ENCODE results near the gene SEC14L5. TPM values are rescaled to one million over a fixed set of nuclear protein-coding genes. Genes with fewer than 3 reads are reported as not detected.
A peak's percentile ranks its signal among the peaks of the same experiment; 100 is the strongest.

SEC14L5 gene
- total RNA-seq, 2 experiments from 2014 or later: 0.20 TPM; not detected in 1

- ATAC-seq (ENCODE audit: low read depth) (peak; percentile 38), DNase-seq (no peak)
- POLR2A ChIA-PET: no interaction called here
- no peak overlapping the region for H3K27ac Mint-ChIP-seq
- H3K27me3 Mint-ChIP-seq: peaks cover 35% of the 10 kb centered on the region
- peaks cover 3% of the 10 kb centered on the region for H3K4me1 Mint-ChIP-seq
- peak overlapping the region; percentile 74 for H3K4me3 Mint-ChIP-seq
- H3K9me3 Mint-ChIP-seq: no peaks in the 10 kb centered on the region
- no peaks in the 10 kb centered on the region for H3K36me3 Mint-ChIP-seq
These were observed 21.7 kb upstream of the SEC14L5 start for GRCh38 chr16:4936181-4936990.

- Mint-ChIP-seq H3K27ac (no peak within 1 kb of the TSS), H3K4me3 (peak within 1 kb of the TSS; percentile 74), H3K9me3 (no peaks in the 10 kb centered on the region), H3K27me3 (peaks cover 35% of the 10 kb centered on the region), H3K36me3 (no peaks in the 10 kb centered on the region), H3K4me1 (peaks cover 3% of the 10 kb centered on the region)
- ATAC-seq (ENCODE audit: low read depth): peak; percentile 43
- POLR2A ChIA-PET: no interaction called here
- peak; percentile 49 for DNase-seq
These were observed 20.9 kb upstream of the SEC14L5 start, which contains the start of gene PPL for GRCh38 chr16:4936991-4937781. TSS of gene PPL (minus strand) at chr16:4937148. CDS start at chr16:4937045, 103 bp downstream.

GRCh38 chr16:4937782-4938682, 20.1 kb upstream of the SEC14L5 start:
- no peaks in the 10 kb centered on the region for H3K9me3 Mint-ChIP-seq
- H3K4me3 Mint-ChIP-seq: peak overlapping the region; percentile 45
- ATAC-seq (ENCODE audit: low read depth) (no peak), DNase-seq (no peak)
- no peaks in the 10 kb centered on the region for H3K36me3 Mint-ChIP-seq
- H3K4me1 Mint-ChIP-seq: peaks cover 3% of the 10 kb centered on the region
- POLR2A ChIA-PET: no interaction called here
- peaks cover 35% of the 10 kb centered on the region for H3K27me3 Mint-ChIP-seq
- H3K27ac Mint-ChIP-seq: no peak overlapping the region

- Mint-ChIP-seq H3K27ac (no peak overlapping the region), H3K27me3 (peaks cover 35% of the 10 kb centered on the region), H3K36me3 (no peaks in the 10 kb centered on the region), H3K4me1 (peaks cover 3% of the 10 kb centered on the region), H3K9me3 (no peaks in the 10 kb centered on the region), H3K4me3 (no peak overlapping the region)
- ATAC-seq (ENCODE audit: low read depth) (no peak), DNase-seq (no peak)
- POLR2A ChIA-PET: no interaction called here
These were observed 19.5 kb upstream of the SEC14L5 start for GRCh38 chr16:4938683-4939030.

GRCh38 chr16:4940719-4941118, 17.4 kb upstream of the SEC14L5 start:
- peaks cover 3% of the 10 kb centered on the region for H3K4me1 Mint-ChIP-seq
- H3K9me3 Mint-ChIP-seq: no peaks in the 10 kb centered on the region

GRCh38 chr16:4942481-4942880, 15.6 kb upstream of the SEC14L5 start:
- Mint-ChIP-seq H3K27ac (no peak overlapping the region), H3K4me1 (no peaks in the 10 kb centered on the region), H3K9me3 (no peaks in the 10 kb centered on the region), H3K36me3 (no peaks in the 10 kb centered on the region), H3K27me3 (peaks cover 22% of the 10 kb centered on the region), H3K4me3 (no peak overlapping the region)
- ATAC-seq (ENCODE audit: low read depth): no peak
- POLR2A ChIA-PET: no interaction called here
- no peak for DNase-seq

More at GRCh38 chr16:4940719-4941118, 17.4 kb upstream of the SEC14L5 start:
- H3K27me3 Mint-ChIP-seq: peaks cover 33% of the 10 kb centered on the region
- H3K36me3 Mint-ChIP-seq: no peaks in the 10 kb centered on the region
- no peak for ATAC-seq (ENCODE audit: low read depth)
- POLR2A ChIA-PET: no interaction called here
- H3K4me3 Mint-ChIP-seq: no peak overlapping the region
- H3K27ac Mint-ChIP-seq: no peak overlapping the region
- DNase-seq: no peak

GRCh38 chr16:4944333-4945281, 13.5 kb upstream of the SEC14L5 start:
- no peak overlapping the region for H3K4me3 Mint-ChIP-seq
- H3K9me3 Mint-ChIP-seq: no peaks in the 10 kb centered on the region
- no peak overlapping the region for H3K27ac Mint-ChIP-seq
- DNase-seq (no peak), ATAC-seq (ENCODE audit: low read depth) (no peak)
- no peaks in the 10 kb centered on the region for H3K36me3 Mint-ChIP-seq
- peaks cover 6% of the 10 kb centered on the region for H3K27me3 Mint-ChIP-seq
- no peaks in the 10 kb centered on the region for H3K4me1 Mint-ChIP-seq
- POLR2A ChIA-PET: no interaction called here

- Mint-ChIP-seq H3K36me3 (no peaks in the 10 kb centered on the region), H3K4me1 (no peaks in the 10 kb centered on the region), H3K27me3 (no peaks in the 10 kb centered on the region), H3K9me3 (no peaks in the 10 kb centered on the region), H3K4me3 (no peak overlapping the region), H3K27ac (no peak overlapping the region)
- DNase-seq (no peak), ATAC-seq (ENCODE audit: low read depth) (no peak)
- POLR2A ChIA-PET: no interaction called here
These were observed 12.3 kb upstream of the SEC14L5 start for GRCh38 chr16:4945560-4946502.

GRCh38 chr16:4946917-4947316, 11.2 kb upstream of the SEC14L5 start:
- POLR2A ChIA-PET: no interaction called here
- no peaks in the 10 kb centered on the region for H3K36me3 Mint-ChIP-seq
- no peak overlapping the region for H3K27ac Mint-ChIP-seq

GRCh38 chr16:4947722-4948503, 10.2 kb upstream of the SEC14L5 start:
- POLR2A ChIA-PET: interaction anchor here (1.0 kb wide), 1 partner anchor 179 kb away, joined by 3 read pairs; no protein-coding TSS in a partner anchor
- no peak overlapping the region for H3K27ac Mint-ChIP-seq
- H3K9me3 Mint-ChIP-seq: no peaks in the 10 kb centered on the region
- H3K36me3 Mint-ChIP-seq: no peaks in the 10 kb centered on the region
- no peaks in the 10 kb centered on the region for H3K27me3 Mint-ChIP-seq
- H3K4me1 Mint-ChIP-seq: no peaks in the 10 kb centered on the region
- ATAC-seq (ENCODE audit: low read depth): no peak
- no peak for DNase-seq
- no peak overlapping the region for H3K4me3 Mint-ChIP-seq

More at GRCh38 chr16:4946917-4947316, 11.2 kb upstream of the SEC14L5 start:
- DNase-seq (no peak), ATAC-seq (ENCODE audit: low read depth) (no peak)
- Mint-ChIP-seq H3K9me3 (no peaks in the 10 kb centered on the region), H3K4me1 (no peaks in the 10 kb centered on the region), H3K27me3 (no peaks in the 10 kb centered on the region), H3K4me3 (no peak overlapping the region)
